Ishikawa (cell line): ENCODE data around the gene TASP1.

ENCODE experiments used
- CEBPB ChIP-seq: IDR thresholded peaks from 2 replicates; pipeline ENCODE4 v1.6.1; 2012
- TCF12 ChIP-seq: IDR thresholded peaks from 2 replicates; pipeline ENCODE4 v1.6.1; 2012; ENCODE audit warnings: low read depth
- ZBTB7A ChIP-seq: IDR thresholded peaks from 2 replicates; pipeline ENCODE4 v1.6.1; 2012; ENCODE audit warnings: low read depth

DNA sequence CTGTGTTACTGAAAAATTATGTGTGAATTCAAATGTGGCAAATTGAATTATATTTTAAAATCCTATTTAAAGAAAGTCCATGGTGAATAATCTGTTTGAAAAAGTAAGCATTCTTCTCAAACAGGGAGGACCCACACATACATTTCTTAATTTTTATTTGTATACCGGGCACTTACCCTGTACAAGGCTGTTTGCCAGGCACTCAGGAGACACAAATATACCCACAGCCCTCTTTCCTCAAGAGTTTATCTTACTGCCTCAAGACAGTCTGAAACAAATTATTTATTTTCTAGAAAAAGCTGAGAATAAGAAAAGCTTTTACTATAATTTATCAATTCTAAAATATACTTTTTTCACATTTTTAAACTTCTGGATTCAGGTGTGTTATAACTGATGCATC, 114.4 kb downstream of the TASP1 start:
- TF ChIP-seq ZBTB7A: no peak
- no peak for TF ChIP-seq CEBPB
- no peak for TF ChIP-seq TCF12
